Measurements from ENCODE around the gene ZCWPW1. TPM values are rescaled to one million over a fixed set of nuclear protein-coding genes. Genes with fewer than 3 reads are reported as not detected.

Gene ZCWPW1
- total RNA-seq (2021) (7.4 TPM in 2 replicates), Bru-seq, nascent RNA (percentile 46 among the genes with signal in this experiment), BruChase-seq, experiment 1, labeled RNA remaining after a 2-hour chase (percentile 46 among the genes with signal in this experiment), BruChase-seq, experiment 2, labeled RNA remaining after a 6-hour chase (percentile 45 among the genes with signal in this experiment)
- long read RNA-seq, partial matches to known transcripts: 0 of 5 reads
- long read RNA-seq, other reads (novel, unspliced or antisense): 5 of 5 reads

DNA sequence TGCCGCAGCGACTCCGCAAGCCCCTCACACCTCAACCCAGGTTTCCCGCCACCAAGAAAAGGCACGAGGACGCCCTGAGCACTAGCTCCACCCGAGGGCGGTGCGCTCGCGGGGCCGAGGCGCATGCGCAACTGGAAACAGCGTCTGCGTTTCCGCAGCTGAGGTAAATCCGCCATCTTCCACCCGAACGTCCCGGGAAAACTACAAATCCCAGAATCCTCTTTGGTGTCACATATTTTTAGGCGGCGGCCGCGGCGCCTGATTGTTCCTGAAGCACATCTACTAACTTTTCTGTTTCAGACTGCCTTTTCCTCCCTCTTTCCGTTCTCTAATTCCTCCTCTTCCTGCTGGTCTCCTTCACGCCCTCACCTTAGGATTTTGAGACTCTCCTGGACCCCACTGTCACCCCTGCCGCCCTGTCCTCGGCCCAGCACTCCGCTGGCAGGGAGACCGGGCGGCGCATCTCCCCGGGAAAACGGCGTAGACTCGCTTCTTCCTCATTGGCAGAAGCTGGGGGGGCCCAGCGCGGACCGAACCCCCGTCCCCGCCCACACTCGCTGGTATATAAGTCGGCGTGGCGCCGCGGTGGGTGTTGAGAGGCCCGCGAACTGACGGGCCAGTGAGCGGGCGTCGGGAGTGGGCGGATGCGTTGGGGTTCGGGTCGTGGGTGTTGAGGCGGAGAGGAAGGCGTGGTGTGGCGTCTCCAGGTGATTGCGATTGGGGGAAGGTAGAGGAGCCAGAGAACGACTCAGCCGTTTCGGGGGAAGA, at the start of gene ZCWPW1:
Gene ZCWPW1 (minus strand): TSS at position 505 of the 768 bp plus-strand sequence. CDS start 8,054 bp downstream, outside the sequence.
- intact Hi-C loops (cut with micrococcal nuclease; ENCODE audit: unreplicated experiment): loop anchor here (1.0 to 2.0 kb wide), 2 partner anchors 182 to 438 kb away; partner anchors contain the start of gene TRIP6
- H3K9me3 ChIP-seq (ENCODE audit: insufficient read depth, low read depth): no peaks in the 10 kb centered on the region
- DNase-seq: peak; percentile 88 to 98
- peak within 1 kb of the TSS; percentile 93 for H3K27ac ChIP-seq
- H3K4me2 ChIP-seq: peak within 1 kb of the TSS; percentile 80
- no peaks in the 10 kb centered on the region for H3K27me3 ChIP-seq (ENCODE audit: insufficient read depth, low read depth)
- peak within 1 kb of the TSS; percentile 66 for H3K4me3 ChIP-seq
- TF ChIP-seq CTCF (conservative IDR thresholded peaks at IDR 0.05) (no peak; the same call in 1 of the 2 replicates), EZH2 (IDR thresholded peaks at IDR 0.05; ENCODE audit: low read depth) (no peak)
- ChIA-PET POLR2A (ENCODE audit: unreplicated experiment) (interaction anchor here (0.5 to 1.8 kb wide), 26 partner anchors 8 to 796 kb away, joined by 3 to 22 read pairs (median 6); partner anchors contain the start of genes AP4M1, FBXO24, GAL3ST4 and LRCH4), CTCF (interaction anchor here (0.7 to 0.8 kb wide), 2 partner anchors 36 to 184 kb away, joined by 3 to 5 read pairs; partner anchors contain the start of gene MOSPD3)
- peaks cover 32% of the 10 kb centered on the region; the same call in 1 of the 2 replicates for H3F3A ChIP-seq (ENCODE audit: insufficient read depth, low read depth)
- BruUV-seq (replicated peaks): TSS peak; percentile 64
- no peaks in the 10 kb centered on the region for H3K9me2 ChIP-seq (ENCODE audit: insufficient read depth)
- H3K4me1 ChIP-seq (replicated peaks; ENCODE audit: insufficient read depth): peaks cover 30% of the 10 kb centered on the region
- H3K79me2 ChIP-seq (ENCODE audit: low read depth): peaks cover 37% of the 10 kb centered on the region
- 0 out of 2 replicates have a peak, but pooled peaks cover 13% of the 10 kb centered on the region for H3K36me3 ChIP-seq (ENCODE audit: low read depth)
- H2AFZ ChIP-seq: peak within 1 kb of the TSS; percentile 79
- H4K20me1 ChIP-seq (ENCODE audit: insufficient read depth): no peaks in the 10 kb centered on the region; the same call in 1 of the 2 replicates

DNA sequence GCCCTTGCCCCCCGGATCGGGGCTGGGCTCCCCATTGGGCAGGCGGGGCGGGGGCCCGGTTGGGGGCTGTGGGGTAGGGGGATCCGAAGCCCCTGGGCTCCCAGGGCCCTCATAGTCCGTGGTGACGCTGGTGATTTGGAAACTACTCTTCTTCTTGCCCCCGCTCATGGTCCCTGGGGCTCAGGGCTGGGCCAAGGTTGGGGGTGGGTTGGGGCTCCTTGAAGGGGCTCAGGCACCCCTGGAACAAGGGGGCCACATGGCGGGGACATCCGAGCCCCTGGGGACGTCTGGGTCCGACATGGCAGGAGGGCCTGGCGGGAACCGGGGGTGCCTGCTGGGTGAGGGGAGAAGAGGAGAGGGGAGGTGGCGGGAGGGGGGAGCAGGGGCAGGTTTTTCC, 49.4 kb upstream of the ZCWPW1 start:
- Histone ChIP-seq H3K9me2 (ENCODE audit: insufficient read depth) (no peaks in the 10 kb centered on the region), H3F3A (ENCODE audit: insufficient read depth, low read depth) (peaks cover 10% of the 10 kb centered on the region; the same call in 1 of the 2 replicates), H3K27ac (no peak overlapping the region), H3K4me1 (replicated peaks; ENCODE audit: insufficient read depth) (peaks cover 22% of the 10 kb centered on the region), H3K27me3 (ENCODE audit: insufficient read depth, low read depth) (no peaks in the 10 kb centered on the region), H3K4me3 (peak overlapping the region; percentile 95), H4K20me1 (ENCODE audit: insufficient read depth) (peaks cover 4% of the 10 kb centered on the region; the same call in 1 of the 2 replicates), H2AFZ (no peak overlapping the region), H3K79me2 (ENCODE audit: low read depth) (peaks cover 28% of the 10 kb centered on the region), H3K9me3 (ENCODE audit: insufficient read depth, low read depth) (no peaks in the 10 kb centered on the region), H3K36me3 (ENCODE audit: low read depth) (no peaks in the 10 kb centered on the region), H3K4me2 (peak overlapping the region; percentile 61)
- DNase-seq: no peak
- ChIA-PET POLR2A (ENCODE audit: unreplicated experiment) (no interaction called here), CTCF (interaction anchor here (0.6 to 0.8 kb wide), 2 partner anchors 41 to 66 kb away, joined by 6 read pairs; partner anchors contain the start of gene PPP1R35)
- TF ChIP-seq EZH2 (IDR thresholded peaks at IDR 0.05; ENCODE audit: low read depth): no peak
- no peak for TF ChIP-seq CTCF (conservative IDR thresholded peaks at IDR 0.05)
- no TSS peak for BruUV-seq (replicated peaks)
- intact Hi-C loops (cut with micrococcal nuclease; ENCODE audit: unreplicated experiment): no loop called here
